T-helper 1 cell treated with Interleukin-12 subunit alpha and Interleukin-12 subunit beta and Interleukin-4 antibody, amounts not matched to agents 30 μg/mL and 1 μg/mL, for 36 hours (primary cell): ENCODE data around the gene B4GALNT3.
A peak's percentile ranks its signal among the peaks of the same experiment; 100 is the strongest.

ENCODE experiments used
- H3K27ac Mint-ChIP-seq: one replicate; pipeline ENCODE4 v1.8.0; 2021; ENCODE audit warnings: mild to moderate bottlenecking, mixed read lengths
- H3K27me3 Mint-ChIP-seq: one replicate; pipeline ENCODE4 v1.8.0; 2021; ENCODE audit warnings: low read depth, mixed read lengths
- H3K36me3 Mint-ChIP-seq: one replicate; pipeline ENCODE4 v1.8.0; 2021; ENCODE audit warnings: low read depth, mixed read lengths
- H3K4me1 Mint-ChIP-seq: one replicate; pipeline ENCODE4 v1.8.0; 2021; ENCODE audit warnings: low read depth, mixed read lengths
- H3K4me3 Mint-ChIP-seq: one replicate; pipeline ENCODE4 v1.8.0; 2021; ENCODE audit warnings: mild to moderate bottlenecking, moderate library complexity, mixed read lengths
- H3K9me3 Mint-ChIP-seq: one replicate; pipeline ENCODE4 v1.8.0; 2021; ENCODE audit warnings: mixed read lengths

Gene B4GALNT3

GRCh38 chr12:545835-546234 is 86.1 kb downstream of the B4GALNT3 start:
- Mint-ChIP-seq H3K27me3 (peaks cover 17% of the 10 kb centered on the region), H3K36me3 (no peaks in the 10 kb centered on the region), H3K9me3 (no peaks in the 10 kb centered on the region), H3K27ac (no peak overlapping the region), H3K4me1 (peaks cover 7% of the 10 kb centered on the region), H3K4me3 (no peak overlapping the region)

GRCh38 chr12:546265-546919 is 86.7 kb downstream of the B4GALNT3 start:
- no peaks in the 10 kb centered on the region for H3K36me3 Mint-ChIP-seq
- H3K9me3 Mint-ChIP-seq = no peaks in the 10 kb centered on the region
- H3K27me3 Mint-ChIP-seq = peaks cover 17% of the 10 kb centered on the region
- H3K4me1 Mint-ChIP-seq = peaks cover 8% of the 10 kb centered on the region
- H3K4me3 Mint-ChIP-seq = no peak overlapping the region
- no peak overlapping the region for H3K27ac Mint-ChIP-seq

- peak overlapping the region; percentile 28 for H3K4me3 Mint-ChIP-seq
- no peak overlapping the region for H3K27ac Mint-ChIP-seq
- no peaks in the 10 kb centered on the region for H3K36me3 Mint-ChIP-seq
- peaks cover 17% of the 10 kb centered on the region for H3K27me3 Mint-ChIP-seq
- peaks cover 15% of the 10 kb centered on the region for H3K4me1 Mint-ChIP-seq
- H3K9me3 Mint-ChIP-seq = no peaks in the 10 kb centered on the region
Measured at GRCh38 chr12:546920-547845, 87.4 kb downstream of the B4GALNT3 start.

GRCh38 chr12:547883-548470 is 88.2 kb downstream of the B4GALNT3 start:
- H3K9me3 Mint-ChIP-seq = no peaks in the 10 kb centered on the region
- peaks cover 23% of the 10 kb centered on the region for H3K4me1 Mint-ChIP-seq
- no peaks in the 10 kb centered on the region for H3K36me3 Mint-ChIP-seq
- H3K27ac Mint-ChIP-seq = no peak overlapping the region
- H3K4me3 Mint-ChIP-seq = no peak overlapping the region
- peaks cover 17% of the 10 kb centered on the region for H3K27me3 Mint-ChIP-seq

- Mint-ChIP-seq H3K9me3 (no peaks in the 10 kb centered on the region), H3K36me3 (peaks cover 6% of the 10 kb centered on the region), H3K4me3 (no peak overlapping the region), H3K27me3 (peaks cover 14% of the 10 kb centered on the region), H3K27ac (no peak overlapping the region), H3K4me1 (peaks cover 31% of the 10 kb centered on the region)
Measured at GRCh38 chr12:549476-550082, 89.8 kb downstream of the B4GALNT3 start.

GRCh38 chr12:550473-551260 is 90.9 kb downstream of the B4GALNT3 start:
- Mint-ChIP-seq H3K4me1 (peaks cover 36% of the 10 kb centered on the region), H3K36me3 (peaks cover 9% of the 10 kb centered on the region), H3K27ac (no peak overlapping the region), H3K27me3 (peaks cover 7% of the 10 kb centered on the region), H3K9me3 (no peaks in the 10 kb centered on the region), H3K4me3 (no peak overlapping the region)

- peaks cover 20% of the 10 kb centered on the region for H3K36me3 Mint-ChIP-seq
- H3K4me3 Mint-ChIP-seq = peak overlapping the region; percentile 92
- H3K27me3 Mint-ChIP-seq = peaks cover 3% of the 10 kb centered on the region
- H3K9me3 Mint-ChIP-seq = no peaks in the 10 kb centered on the region
- peaks cover 39% of the 10 kb centered on the region for H3K4me1 Mint-ChIP-seq
- peak overlapping the region; percentile 88 for H3K27ac Mint-ChIP-seq
Measured at GRCh38 chr12:552466-552865, 92.7 kb downstream of the B4GALNT3 start.

- peak overlapping the region; percentile 92 for H3K4me3 Mint-ChIP-seq
- H3K4me1 Mint-ChIP-seq = peaks cover 39% of the 10 kb centered on the region
- H3K9me3 Mint-ChIP-seq = no peaks in the 10 kb centered on the region
- H3K27me3 Mint-ChIP-seq = no peaks in the 10 kb centered on the region
- H3K27ac Mint-ChIP-seq = peak overlapping the region; percentile 88
- peaks cover 26% of the 10 kb centered on the region for H3K36me3 Mint-ChIP-seq
Measured at GRCh38 chr12:553216-554000, 93.7 kb downstream of the B4GALNT3 start.

GRCh38 chr12:554001-554285 is 94.2 kb downstream of the B4GALNT3 start:
- no peaks in the 10 kb centered on the region for H3K9me3 Mint-ChIP-seq
- peak overlapping the region; percentile 88 for H3K27ac Mint-ChIP-seq
- no peaks in the 10 kb centered on the region for H3K27me3 Mint-ChIP-seq
- H3K4me1 Mint-ChIP-seq = peaks cover 40% of the 10 kb centered on the region
- H3K36me3 Mint-ChIP-seq = peaks cover 29% of the 10 kb centered on the region
- peak overlapping the region; percentile 92 for H3K4me3 Mint-ChIP-seq

GRCh38 chr12:556498-556897 is 96.8 kb downstream of the B4GALNT3 start:
- H3K4me1 Mint-ChIP-seq = peaks cover 47% of the 10 kb centered on the region

GRCh38 chr12:558580-558979 is 98.8 kb downstream of the B4GALNT3 start:
- H3K27me3 Mint-ChIP-seq = no peaks in the 10 kb centered on the region
- no peaks in the 10 kb centered on the region for H3K9me3 Mint-ChIP-seq
- H3K36me3 Mint-ChIP-seq = peaks cover 52% of the 10 kb centered on the region
- H3K4me3 Mint-ChIP-seq = no peak overlapping the region
- no peak overlapping the region for H3K27ac Mint-ChIP-seq
- H3K4me1 Mint-ChIP-seq = peaks cover 45% of the 10 kb centered on the region

More at GRCh38 chr12:556498-556897, 96.8 kb downstream of the B4GALNT3 start:
- H3K27ac Mint-ChIP-seq = no peak overlapping the region
- H3K27me3 Mint-ChIP-seq = no peaks in the 10 kb centered on the region
- no peak overlapping the region for H3K4me3 Mint-ChIP-seq
- no peaks in the 10 kb centered on the region for H3K9me3 Mint-ChIP-seq
- peaks cover 44% of the 10 kb centered on the region for H3K36me3 Mint-ChIP-seq

GRCh38 chr12:559208-559905 is 99.6 kb downstream of the B4GALNT3 start:
- Mint-ChIP-seq H3K4me3 (no peak overlapping the region), H3K36me3 (peaks cover 54% of the 10 kb centered on the region), H3K9me3 (no peaks in the 10 kb centered on the region), H3K27ac (peak overlapping the region; percentile 10), H3K4me1 (peaks cover 48% of the 10 kb centered on the region), H3K27me3 (no peaks in the 10 kb centered on the region)

- Mint-ChIP-seq H3K27ac (peak overlapping the region; percentile 10), H3K36me3 (peaks cover 55% of the 10 kb centered on the region), H3K27me3 (no peaks in the 10 kb centered on the region), H3K4me1 (peaks cover 51% of the 10 kb centered on the region), H3K9me3 (no peaks in the 10 kb centered on the region), H3K4me3 (no peak overlapping the region)
Measured at GRCh38 chr12:559906-560455, 100.2 kb downstream of the B4GALNT3 start.
